ENCODE measurements around the gene KCNA3. TPM values are rescaled to one million over a fixed set of nuclear protein-coding genes. Genes with fewer than 3 reads are reported as not detected.
A peak's percentile ranks its signal among the peaks of the same experiment; 100 is the strongest.
"Not testable (repeated sequence)": the region's sequence is repeated elsewhere in the genome, so short reads cannot be mapped to it uniquely, and the experiment has no call there.

The KCNA3 gene
- total RNA-seq, 1 experiment from 2014 or later: not detected

GRCh38 chr1:110680036-110680735 lies 5.4 kb upstream of the KCNA3 start:
- no peak for DNase-seq (ENCODE audit: low spot score)

- DNase-seq (ENCODE audit: low spot score): no peak
Measured at GRCh38 chr1:110677526-110677925, 2.8 kb upstream of the KCNA3 start.

DNA sequence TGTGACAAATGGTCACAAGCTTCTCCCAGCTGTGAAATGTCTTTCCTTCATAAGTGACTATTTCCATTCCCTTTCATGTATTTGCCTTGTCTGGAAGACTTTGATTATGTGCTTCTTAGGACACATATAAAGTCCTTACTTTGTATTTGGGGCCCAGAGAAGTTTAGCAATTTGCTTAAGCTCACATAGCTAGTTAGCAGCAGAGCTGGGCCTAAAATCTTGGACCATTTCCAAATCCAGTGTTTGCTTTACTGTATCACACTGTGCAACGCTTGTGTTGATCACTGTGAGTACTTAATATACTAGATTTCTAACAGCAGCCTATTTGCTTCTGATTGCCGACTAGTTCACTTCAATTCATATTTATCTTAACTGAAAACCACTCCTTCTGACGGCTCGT lies 2.2 kb upstream of the KCNA3 start:
- DNase-seq (ENCODE audit: low spot score): no peak

DNA sequence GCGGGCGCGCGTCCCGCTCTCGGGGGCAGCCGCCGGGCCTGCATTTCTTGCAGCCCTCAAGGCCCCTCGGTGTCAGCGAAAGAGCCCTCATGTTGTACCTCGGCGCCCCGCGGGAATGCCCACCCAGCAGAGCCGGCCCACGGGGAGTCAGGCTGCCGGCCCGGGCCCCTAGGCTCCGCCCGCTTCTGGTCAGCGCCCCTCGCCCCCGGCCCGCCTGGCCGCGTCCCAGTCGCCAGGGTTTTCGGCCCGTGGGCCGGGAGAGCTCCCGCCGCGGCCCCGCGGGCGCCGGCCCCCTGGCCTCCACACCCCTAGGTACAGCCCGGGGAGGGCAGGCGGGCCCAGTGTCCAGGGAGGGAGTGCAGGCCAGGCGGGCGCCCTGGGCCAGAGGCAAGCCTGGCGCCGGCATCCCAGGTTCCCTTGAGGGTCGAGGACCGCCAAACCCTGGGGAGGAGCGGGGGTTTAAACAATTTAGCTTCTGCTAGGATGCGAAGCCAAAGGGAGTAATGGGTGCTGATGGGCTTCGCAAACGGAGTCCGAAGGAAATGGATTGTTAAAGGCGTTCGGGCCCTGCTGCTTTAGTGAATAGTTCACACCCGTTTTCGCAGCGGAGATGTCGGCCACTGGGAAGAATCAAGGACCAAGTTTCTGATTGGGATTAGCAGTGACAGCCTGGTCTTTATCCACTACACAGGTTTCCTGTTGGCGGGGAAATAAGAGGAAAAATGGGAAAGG lies 486 bp upstream of the KCNA3 start:
- DNase-seq (ENCODE audit: low spot score): no peak

- no peak for DNase-seq (ENCODE audit: low spot score)
Measured at GRCh38 chr1:110673805-110674336, 869 bp downstream of the KCNA3 start.

DNA sequence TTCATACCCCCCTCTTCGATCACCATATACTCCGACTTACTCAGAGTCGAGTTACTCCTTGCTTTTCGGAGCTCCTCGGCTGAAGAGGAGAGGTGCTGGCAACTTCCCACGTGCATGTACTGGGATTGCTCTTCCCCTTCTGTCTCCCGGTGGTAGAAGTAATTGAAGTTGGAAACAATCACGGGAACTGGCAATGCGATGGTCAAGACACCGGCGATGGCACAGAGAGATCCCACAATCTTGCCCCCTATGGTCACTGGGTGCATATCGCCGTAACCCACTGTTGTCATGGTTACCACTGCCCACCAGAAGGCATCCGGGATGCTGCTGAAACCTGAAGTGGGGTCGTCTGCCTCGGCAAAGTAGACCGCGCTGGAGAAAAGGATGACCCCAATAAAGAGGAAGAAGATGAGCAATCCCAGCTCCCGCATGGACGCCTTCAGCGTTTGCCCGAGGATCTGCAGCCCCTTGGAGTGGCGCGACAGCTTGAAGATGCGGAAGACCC lies 1.5 kb downstream of the KCNA3 start:
- no peak for DNase-seq (ENCODE audit: low spot score)

- DNase-seq (ENCODE audit: low spot score): no peak
Measured at GRCh38 chr1:110672753-110673108, 2.0 kb downstream of the KCNA3 start.

DNA sequence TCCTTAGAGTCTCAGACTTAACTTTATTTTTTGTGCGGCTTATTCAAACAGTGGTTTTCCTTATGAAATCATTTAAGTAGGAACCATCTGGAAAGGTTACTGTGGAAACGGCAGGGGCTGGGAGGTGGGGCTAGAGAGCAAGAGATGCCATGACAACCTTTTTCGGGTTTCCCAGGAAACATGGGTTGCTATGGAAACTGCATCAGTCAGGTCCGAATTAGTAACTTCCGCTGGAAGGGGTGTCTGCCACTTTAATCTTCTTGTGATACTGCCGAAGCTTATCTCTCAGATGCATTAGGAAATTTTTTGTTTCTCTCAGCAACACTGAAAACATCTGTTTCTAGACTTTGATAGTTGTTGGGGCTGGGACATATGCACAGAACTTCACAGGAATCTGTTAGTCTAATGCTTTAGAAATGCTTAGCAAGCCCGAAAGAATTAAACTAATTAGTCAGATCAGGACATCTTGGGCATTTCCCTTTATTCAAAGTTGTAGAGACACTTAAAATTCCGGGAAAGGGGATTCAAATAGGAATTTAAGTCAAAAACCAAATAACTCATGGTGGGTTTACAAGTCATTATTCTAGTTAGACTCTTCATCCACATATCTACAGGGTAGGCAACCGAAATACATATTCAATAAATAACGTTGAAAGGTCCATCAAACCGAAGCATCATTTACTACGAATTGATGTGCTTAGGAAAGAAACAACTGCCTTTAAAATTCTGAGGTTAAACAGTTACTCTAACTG lies 2.6 kb downstream of the KCNA3 start:
- peak; percentile 21 for DNase-seq (ENCODE audit: low spot score)

DNA sequence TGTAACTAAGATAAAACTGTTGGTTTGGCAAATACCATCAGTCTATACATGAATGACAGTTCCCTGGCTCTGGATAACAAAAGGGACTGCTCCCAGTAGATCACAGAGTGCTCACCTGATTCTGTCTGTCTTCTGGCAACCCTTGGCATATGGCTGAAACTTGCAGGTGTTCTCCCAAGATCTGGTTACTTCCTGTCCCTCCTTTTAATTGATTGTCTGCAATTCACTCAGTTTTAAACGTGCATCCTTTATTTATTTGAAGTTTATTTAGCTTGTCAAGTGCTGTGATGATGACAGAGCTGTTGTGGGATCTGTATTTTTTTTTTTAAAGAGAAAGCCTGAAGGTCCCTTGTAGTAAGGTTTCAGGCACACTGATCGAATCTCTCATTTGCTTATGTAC lies 3.4 kb downstream of the KCNA3 start:
- DNase-seq (ENCODE audit: low spot score): no peak

- no peak for DNase-seq (ENCODE audit: low spot score)
Measured at GRCh38 chr1:110668549-110668948, 6.2 kb downstream of the KCNA3 start.

DNA sequence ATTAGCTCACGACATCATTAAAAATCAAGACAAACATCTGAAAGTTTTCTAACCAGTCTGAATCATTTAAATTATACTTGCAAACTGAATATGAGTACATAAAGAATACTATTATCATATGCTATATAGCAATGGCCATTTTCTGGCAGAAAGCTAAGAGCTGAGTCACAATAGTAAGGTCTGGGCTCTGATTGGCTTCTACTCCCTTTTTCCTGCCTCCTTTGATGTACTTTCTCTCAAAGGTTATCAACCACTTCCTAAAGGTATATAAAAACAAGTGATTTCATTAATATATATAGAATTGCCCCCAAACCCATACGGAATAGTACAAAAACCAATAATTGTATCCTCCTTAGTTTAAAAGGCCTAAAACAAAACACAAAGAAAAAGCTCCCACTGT lies 7.0 kb downstream of the KCNA3 start:
- no peak for DNase-seq (ENCODE audit: low spot score)

GRCh38 chr1:110663241-110663640 lies 11.5 kb downstream of the KCNA3 start:
- no peak for DNase-seq (ENCODE audit: low spot score)

- not testable (repeated sequence) for DNase-seq (ENCODE audit: low spot score)
Measured at GRCh38 chr1:110659559-110659958, 15.2 kb downstream of the KCNA3 start.

DNA sequence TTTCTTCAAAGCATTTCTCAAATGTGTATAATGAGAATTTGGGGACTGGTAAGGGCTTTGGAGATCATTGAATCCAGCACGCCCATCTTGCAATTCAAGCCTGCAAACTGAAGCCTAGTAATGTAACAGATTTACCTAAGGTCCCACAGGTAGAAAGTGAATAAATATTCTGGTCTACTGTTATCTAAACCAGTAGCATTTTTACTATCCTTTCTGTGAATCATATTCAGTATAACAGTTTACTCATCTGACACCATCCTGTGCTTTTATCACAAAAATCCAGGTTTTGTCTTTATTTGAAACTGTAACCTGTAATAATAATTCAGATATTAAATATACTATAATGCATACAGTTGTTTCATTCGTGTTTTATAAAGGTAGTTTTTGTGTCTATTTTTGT lies 17.4 kb downstream of the KCNA3 start:
- DNase-seq (ENCODE audit: low spot score): no peak

DNA sequence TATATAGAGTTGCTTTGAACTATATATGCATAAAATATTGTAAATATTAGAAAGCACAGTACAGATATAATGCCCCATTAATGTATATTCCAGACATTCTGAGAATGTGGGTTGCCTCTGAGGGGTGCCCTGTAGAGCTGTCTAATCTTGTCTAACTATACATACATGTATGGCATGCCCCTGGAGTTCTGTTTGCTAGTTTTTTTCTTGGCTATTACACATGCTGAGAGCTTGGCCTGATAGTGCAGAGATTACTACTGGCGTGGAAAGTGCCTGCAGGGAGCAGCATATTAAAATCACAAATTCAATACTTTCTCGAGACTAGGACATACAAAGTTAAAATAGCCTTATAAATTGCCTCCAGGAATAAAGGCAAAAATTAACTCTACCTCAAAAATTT lies 24.1 kb downstream of the KCNA3 start:
- no peak for DNase-seq (ENCODE audit: low spot score)

- DNase-seq (ENCODE audit: low spot score): no peak
Measured at GRCh38 chr1:110648417-110648816, 26.3 kb downstream of the KCNA3 start.

DNA sequence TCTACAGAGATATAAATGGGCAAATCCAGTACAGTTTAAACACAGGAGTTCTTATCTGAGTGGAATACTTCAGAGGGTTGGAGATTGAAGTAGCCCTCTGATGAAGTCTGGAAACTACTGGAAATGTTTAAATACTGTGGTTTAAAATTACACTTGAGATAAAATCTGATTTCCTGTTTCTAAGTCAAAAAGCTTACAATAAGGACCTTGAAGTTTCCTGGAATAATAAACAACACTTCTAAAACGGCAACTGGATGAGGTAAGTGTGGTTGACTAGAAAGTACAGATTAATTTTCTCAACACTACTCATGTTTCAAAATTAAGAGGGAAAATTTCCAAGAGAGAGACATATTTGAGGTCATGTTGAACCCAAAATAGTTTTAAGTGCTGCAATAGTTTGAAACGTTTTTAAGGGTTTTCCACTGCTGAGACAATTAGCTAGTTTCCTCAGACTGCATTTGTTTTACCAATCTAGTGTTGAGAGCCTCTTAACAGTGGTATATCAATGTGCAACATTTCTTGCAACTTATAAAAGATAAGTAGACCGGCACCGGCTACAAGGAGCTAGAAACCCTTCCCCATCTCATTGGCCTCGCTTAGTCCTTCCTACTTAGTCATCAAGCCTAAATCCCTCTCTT lies 27.4 kb downstream of the KCNA3 start:
- DNase-seq (ENCODE audit: low spot score): peak; percentile 21

DNA sequence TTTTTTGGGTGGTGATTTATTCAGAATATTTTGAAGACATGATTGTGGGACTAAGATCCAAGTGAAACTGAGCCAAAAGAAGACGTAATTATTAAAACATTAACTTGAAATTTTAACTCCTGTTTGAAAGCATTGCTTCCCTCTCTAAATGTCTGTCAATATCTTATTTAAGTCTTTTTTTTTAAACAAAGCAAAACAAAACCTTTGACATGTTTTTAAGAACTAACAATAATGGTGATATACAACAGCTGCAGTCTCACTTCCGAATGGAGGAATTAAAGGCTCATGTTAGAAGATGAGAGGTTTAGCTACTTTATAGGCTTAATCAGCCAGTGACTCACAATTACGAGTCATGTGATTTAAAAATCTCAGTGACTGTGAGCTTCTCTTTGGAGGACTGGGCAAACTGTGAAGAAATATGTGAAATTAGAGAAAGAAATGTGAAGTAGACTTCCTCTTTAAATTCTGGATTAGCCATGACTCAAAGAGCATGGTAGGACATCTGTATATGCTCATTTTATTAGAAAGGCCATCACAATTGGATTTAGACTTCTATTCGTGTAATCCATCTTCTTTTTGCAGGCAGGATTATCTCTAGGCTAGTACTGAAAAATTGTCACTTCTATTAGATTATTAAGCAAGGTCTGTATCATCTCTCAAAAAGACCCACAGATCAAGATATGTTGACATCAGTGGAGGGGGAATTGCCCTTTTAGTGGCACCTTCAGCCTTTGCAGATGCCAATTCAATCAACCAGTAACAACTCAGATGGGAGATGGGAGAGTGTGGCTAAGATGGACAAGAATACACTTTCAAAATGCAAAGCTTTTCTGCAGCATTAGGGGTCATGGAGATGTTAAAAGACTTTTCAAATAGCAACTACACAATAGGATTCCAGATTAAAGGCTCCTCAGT lies 28.7 kb downstream of the KCNA3 start:
- peak; percentile 80 for DNase-seq (ENCODE audit: low spot score)

DNA sequence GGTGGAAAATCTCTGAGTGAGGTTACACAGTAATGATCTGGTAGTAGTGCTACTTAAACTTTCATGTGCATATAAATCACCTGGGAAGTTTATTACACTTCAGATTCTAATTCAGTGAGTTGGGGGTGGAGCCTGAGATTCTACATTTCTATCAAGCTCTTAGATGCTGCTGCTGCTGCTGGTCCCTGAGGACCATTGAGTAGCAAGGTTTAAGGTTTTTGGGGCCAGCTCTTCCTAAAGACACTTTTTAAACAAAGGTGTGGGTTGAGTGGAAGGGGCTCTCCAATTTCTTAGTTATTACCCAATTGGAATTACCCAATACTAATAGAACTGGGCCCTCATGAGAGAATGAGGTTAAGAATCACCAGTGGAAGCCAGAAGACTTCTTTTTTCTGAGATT lies 29.5 kb downstream of the KCNA3 start:
- DNase-seq (ENCODE audit: low spot score): no peak

DNA sequence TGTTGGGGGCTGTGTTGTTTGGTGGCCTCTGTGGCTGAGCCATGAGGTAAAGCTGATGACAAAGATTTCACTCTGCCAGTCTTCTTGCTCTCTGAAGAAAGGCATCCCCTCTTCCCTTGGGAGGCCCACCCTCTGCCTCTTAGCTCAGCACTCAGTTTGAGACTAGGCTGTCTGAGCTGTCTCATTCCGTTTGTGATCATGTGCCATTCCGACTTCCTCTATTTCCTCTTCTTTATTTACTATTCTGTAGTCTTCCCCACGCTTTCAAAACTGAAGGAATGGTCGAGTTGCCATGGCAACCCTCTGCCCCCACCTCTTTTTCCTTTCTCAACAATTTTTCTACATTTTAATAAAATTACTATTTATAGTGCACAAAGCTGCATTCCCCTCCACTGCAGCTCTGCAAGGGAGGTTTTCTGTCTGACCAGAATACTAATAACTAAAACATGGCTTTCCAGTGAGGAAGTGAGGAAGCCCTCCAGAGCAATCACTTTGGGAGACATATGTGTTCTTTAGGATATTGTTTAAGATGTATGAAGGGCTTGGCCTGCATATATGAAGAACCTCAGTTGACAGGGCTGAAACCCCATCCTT lies 30.8 kb downstream of the KCNA3 start:
- DNase-seq (ENCODE audit: low spot score): no peak
